ENCODE data around the gene ATP1B1.
"Not testable (repeated sequence)": the region's sequence is repeated elsewhere in the genome, so short reads cannot be mapped to it uniquely, and the experiment has no call there.

The ATP1B1 gene

GRCh38 chr1:169117014-169117413, 10.5 kb downstream of the ATP1B1 start:
- no peak for DNase-seq

GRCh38 chr1:169117599-169117998, 11.1 kb downstream of the ATP1B1 start:
- no peak for DNase-seq

- DNase-seq = no peak
Measured at GRCh38 chr1:169118227-169118626, 11.7 kb downstream of the ATP1B1 start.

GRCh38 chr1:169119405-169119804, 12.9 kb downstream of the ATP1B1 start:
- DNase-seq = no peak

DNA sequence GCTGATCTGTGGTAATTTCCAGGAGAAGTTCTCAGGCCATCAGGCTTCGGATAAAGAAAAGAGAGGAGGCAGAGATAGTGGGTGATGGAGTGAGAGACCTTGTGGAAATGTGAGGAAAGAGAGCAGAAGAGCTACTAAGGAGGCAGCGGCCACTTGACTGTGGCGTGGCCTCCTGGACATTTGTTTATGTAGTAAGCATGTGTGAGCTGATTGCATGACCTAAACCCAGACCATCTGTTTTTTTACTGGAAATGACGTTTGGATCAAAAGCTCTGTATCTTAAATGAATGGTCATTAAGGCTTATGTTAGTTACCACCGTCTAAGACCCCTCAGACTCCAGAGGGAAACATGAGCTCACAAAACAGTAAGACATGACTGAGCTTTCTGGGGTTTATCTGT, 13.6 kb downstream of the ATP1B1 start:
- no peak for DNase-seq

GRCh38 chr1:169121146-169121923, 14.8 kb downstream of the ATP1B1 start:
- DNase-seq = no peak

DNA sequence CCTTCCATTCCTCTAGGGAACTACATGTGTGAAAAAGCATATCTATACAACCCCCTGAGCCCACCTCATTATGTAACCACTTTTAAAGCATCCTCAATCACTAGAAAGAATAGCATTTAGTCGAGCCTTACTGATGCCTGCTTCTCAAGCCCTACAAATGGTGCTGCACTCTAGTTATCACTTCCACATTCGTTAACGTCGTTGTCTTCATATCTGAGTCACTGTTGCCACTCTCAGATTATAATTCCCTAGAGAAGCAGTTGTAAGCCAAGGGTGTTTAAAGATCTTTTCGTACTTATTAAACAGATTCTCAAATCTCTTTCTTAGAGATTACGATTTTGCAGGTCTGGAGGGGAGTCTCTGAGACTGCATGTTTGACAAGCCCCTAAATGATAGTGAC, 16.5 kb downstream of the ATP1B1 start:
- no peak for DNase-seq

DNA sequence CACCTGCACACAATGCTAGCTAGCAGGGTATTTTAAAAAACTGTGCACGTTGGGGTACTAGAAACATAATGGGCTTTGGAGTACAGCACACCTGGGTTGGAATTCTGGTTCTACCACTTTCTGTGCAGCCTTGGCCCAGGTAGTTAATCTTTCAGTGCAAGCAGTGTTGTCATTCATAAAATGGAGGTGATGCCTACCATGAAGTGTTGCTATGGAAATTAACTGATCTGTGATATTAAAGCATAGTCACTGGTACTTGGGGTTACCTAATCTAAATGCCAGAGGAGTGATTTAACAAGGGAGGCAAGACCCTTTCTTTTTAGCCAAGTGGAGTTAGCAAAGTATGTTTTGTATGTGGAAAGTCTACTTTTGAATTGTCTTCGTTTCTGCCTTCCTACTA, 18.0 kb downstream of the ATP1B1 start:
- DNase-seq = no peak

DNA sequence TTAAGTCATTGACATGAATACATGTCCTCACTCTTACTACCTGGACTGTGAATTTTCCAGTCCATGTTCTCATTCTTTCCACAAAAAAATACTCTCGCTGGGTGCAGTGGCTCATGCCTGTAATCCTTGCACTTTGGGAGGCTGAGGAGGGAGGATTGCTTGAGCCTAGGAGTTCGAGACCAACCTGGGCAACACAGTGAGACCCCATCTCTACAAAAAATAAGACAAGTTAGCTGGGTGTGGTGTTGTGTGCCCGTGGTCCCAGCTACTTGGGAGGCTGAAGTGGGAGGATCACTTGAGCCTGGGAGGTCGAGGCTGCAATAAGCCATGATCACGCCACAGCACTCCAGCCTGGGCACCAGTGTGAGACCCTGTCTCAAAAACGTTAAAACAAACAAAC, 19.1 kb downstream of the ATP1B1 start:
- not testable (repeated sequence) for DNase-seq

- no peak for DNase-seq
Measured at GRCh38 chr1:169126335-169126734, 19.8 kb downstream of the ATP1B1 start.

DNA sequence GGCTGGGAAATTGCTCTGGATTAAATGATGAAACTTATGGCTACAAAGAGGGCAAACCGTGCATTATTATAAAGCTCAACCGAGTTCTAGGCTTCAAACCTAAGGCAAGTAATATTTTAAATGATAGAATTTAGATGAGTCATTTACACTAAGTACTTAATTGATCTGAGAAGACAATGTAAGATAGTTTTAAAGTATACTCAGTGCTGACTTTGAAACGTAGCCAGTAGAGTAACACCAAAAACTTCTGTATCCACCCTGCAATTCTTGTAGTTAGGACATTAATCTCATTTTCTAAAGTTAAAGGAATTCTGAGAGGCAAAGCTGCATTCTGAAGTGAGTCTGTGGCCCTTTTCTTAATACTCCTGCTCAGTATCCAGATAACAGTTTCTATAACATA, 20.8 kb downstream of the ATP1B1 start:
- DNase-seq = no peak

DNA sequence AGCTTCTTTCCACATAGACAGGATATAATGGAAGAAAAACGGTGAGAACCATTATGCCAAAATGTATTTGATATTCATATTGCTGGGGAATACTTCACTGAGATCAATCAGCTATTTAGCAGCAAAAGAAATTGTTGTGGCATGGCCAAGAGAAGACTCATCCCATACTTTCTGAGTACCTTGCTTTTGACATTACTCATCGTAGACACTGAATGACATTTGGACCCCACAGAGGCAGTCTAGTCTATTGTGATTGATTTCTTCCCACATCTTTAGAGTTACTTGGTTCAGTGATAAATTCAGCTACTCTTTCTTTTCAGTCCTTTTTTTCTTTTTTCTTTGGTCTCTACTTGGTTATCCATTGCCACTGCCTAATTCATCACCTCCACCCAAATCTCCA, 22.1 kb downstream of the ATP1B1 start:
- DNase-seq = no peak

GRCh38 chr1:169129109-169129784, 22.8 kb downstream of the ATP1B1 start:
- DNase-seq = no peak

- DNase-seq = no peak
Measured at GRCh38 chr1:169130683-169131082, 24.2 kb downstream of the ATP1B1 start.

DNA sequence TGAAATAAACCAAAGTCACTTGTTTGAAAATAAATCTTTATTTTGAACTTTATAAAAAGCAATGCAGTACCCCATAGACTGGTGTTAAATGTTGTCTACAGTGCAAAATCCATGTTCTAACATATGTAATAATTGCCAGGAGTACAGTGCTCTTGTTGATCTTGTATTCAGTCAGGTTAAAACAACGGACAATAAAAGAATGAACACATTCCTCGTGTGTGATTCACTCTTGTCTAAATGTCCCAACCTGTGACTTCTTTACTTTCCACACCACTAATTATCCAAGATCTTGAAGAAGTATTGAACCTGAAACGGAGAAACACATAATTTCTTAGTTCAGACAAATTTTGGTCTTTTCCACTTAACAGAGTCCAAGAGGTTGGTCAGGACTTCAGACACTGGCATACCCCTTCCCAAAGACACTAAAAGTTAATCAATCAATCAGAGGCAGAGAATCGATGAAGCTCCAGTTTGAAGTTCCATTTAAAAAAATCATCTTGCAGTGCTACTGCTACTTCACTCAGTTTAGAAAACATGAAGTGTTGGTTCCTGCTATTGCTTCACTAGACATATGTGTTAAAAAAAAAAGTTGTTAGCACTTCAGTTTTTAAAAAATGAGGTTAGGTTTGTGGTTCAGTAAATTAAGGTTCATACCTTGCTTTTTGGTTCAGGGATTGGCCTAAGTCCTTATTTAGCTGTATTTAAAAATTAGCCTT, 26.2 kb downstream of the ATP1B1 start:
- no peak for DNase-seq

- no peak for DNase-seq
Measured at GRCh38 chr1:169133228-169133576, 26.7 kb downstream of the ATP1B1 start.

- DNase-seq = no peak
Measured at GRCh38 chr1:169133801-169134502, 27.5 kb downstream of the ATP1B1 start.

GRCh38 chr1:169137357-169137756, 30.9 kb downstream of the ATP1B1 start:
- no peak for DNase-seq

DNA sequence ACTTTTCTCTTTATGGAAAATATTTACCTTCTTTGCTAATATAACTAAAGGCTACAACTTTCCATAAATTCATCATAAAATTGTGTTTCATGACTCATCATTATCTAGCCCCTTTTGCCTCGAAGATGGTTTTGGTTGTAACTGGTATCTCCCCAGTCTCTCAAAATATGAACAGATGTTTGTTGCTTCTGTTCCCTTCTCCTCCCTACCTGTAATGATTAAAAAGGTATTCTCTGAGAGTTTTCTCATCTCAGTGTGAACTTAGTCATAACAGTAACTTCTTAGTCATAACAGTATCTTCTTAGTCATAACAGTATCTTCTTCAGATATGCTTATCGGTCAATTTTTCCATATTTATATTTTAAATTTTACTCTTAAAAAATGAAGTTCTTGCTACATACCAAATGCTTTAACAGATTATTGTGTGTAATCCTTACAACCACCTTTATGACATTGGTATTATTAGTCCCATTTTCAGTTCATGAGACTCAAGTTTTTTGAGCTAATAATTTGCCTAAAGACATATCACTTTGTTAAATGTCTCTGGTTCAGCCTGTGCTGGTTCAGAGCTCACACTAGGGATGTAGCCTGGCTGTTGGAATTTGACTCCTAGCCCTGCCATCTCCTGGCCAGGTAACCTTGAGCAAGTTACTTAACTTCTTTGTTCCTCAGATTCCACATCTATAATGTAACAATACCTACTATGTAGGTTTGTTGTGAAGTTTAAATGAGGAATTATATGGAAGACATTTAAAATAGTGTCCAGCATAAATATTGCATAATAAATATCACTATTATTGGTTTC, 32.6 kb downstream of the ATP1B1 start:
- DNase-seq = no peak

- DNase-seq = no peak
Measured at GRCh38 chr1:169141356-169141755, 34.9 kb downstream of the ATP1B1 start.

- DNase-seq = no peak
Measured at GRCh38 chr1:169142129-169142528, 35.6 kb downstream of the ATP1B1 start.

DNA sequence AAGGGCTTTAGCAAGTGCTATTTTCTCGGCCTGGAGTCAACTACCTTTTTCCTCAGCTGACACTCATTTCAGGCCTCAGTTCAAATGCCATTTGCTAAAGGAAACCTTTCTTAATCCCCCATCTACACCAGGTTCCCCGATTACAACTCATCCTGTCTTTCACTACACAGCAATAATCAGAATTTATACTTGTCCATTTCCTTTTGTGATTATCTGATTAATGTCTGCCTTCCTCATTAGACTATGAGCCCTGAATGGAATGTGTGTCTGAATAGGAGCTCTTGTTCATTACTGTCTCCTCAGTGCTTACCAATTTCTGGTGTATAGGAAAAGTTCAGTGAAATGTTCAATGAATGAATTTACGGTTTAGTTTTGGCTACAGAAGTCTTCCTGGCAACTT, 36.9 kb downstream of the ATP1B1 start:
- DNase-seq = no peak

DNA sequence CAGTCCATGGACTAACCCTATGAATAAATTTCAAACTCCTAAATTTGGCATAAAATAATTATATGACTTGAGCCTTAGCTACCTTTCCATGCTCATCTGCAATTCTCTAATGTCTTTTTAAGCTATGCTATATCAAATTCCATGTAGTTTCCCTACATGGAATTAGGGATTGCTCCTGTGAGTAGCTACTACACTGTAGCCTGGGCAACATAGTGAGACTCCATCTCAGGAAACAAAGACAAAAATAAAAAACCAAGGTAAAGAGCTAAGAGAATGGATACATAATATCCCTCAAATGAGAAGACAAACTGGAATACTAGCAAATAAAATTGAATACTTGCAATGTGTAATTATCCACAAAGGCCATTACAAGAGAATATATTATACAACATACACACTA, 37.5 kb downstream of the ATP1B1 start:
- DNase-seq = no peak
